Stimulated activated effector memory CD8-positive, alpha-beta T cell treated with anti-CD3 and anti-CD28 coated beads, Interleukin-12 subunit alpha, Interleukin-12 subunit beta, amount 100 ng/mL, for 72 hours (primary cell): ENCODE measurements around the gene DTNA.
A peak's percentile ranks its signal among the peaks of the same experiment; 100 is the strongest.

Experiments
- ATAC-seq: fragments of 150-1000 bp; cut with Tn5 transposase; 2 replicates; pipeline ENCODE4 v1.10.0; 2021
- DNase-seq, 2 donors: peaks; one replicate each; pipeline ENCODE4 v3.0.0; 2021 to 2022; ENCODE audit warnings: low spot score in 2 of 2
- H3K27ac Mint-ChIP-seq: one replicate; pipeline ENCODE4 v1.8.0; 2022; ENCODE audit warnings: mild to moderate bottlenecking, mixed read lengths
- H3K36me3 Mint-ChIP-seq: one replicate; pipeline ENCODE4 v1.8.0; 2022; ENCODE audit warnings: mild to moderate bottlenecking, mixed read lengths
- H3K4me1 Mint-ChIP-seq: one replicate; pipeline ENCODE4 v1.8.0; 2022; ENCODE audit warnings: mixed read lengths
- H3K4me3 Mint-ChIP-seq: one replicate; pipeline ENCODE4 v1.8.0; 2022; ENCODE audit warnings: mild to moderate bottlenecking, mixed read lengths
- H3K9me3 Mint-ChIP-seq: one replicate; pipeline ENCODE4 v1.8.0; 2022; ENCODE audit warnings: mixed read lengths

Gene DTNA

DNA sequence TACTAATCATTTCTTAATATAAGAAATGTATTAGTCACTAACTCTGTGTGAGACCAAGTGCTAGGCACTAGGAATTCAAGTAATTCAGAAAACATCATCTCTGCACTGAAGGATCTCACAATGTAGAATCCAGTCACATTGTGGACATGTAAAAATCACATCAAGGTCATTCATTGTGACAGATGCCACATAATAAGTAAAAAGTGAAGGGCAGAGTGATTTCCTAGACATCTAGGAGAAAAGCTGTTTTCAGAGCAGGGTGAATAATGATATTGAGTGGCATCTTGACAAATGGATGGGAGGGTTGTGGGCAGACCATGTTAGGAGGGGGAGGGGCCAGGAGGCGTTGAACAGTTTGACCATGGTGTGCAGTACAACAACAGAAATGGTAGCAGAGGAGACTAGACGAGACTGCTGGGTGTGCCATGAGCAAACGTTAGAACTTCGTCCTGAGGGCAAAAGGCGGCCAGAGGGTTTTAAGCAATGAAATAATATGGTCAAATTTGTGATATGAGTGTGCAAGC lies 93.8 kb downstream of the DTNA start:
- Mint-ChIP-seq H3K27ac (no peak overlapping the region), H3K36me3 (no peaks in the 10 kb centered on the region), H3K9me3 (no peaks in the 10 kb centered on the region), H3K4me1 (no peaks in the 10 kb centered on the region), H3K4me3 (no peak overlapping the region)
- ATAC-seq = no peak
- DNase-seq = no peak

DNA sequence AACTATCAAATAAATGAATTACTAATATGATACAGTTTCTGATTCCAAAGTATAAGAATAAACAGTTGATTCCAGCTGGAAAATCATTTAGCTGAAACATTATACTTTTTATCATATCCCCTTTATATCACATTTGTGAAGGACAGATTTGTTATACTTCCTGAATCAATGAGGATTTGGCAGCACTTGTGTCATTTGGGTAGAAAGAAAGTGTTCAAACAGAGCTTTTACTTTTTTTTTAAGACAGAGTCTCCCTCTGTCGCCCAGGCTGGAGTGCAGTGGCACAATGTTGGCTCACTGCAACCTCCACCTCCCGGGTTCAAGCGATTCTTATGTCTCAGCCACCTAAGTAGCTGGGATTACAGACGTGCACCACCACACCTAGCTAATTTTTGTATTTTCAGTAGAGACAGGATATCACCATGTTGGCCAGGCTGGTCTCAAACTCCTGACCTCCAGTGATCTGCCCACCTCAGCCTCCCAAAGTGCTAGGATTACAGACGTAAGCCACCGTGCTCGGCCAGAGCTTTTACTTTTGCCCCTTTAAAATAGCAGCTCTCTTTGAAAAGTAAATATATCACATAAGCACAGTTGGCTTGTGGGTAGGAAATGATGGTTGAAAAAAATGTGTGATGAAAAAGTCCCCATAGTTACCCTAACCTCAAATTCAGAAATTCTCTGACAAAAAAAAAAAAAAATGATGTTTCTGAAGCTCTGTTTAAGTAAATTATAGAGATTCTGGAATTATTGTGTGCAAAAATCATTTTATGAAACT lies 95.2 kb downstream of the DTNA start:
- Mint-ChIP-seq H3K27ac (no peak overlapping the region), H3K36me3 (no peaks in the 10 kb centered on the region), H3K4me1 (no peaks in the 10 kb centered on the region), H3K9me3 (no peaks in the 10 kb centered on the region), H3K4me3 (no peak overlapping the region)
- DNase-seq (no peak), ATAC-seq (no peak)

DNA sequence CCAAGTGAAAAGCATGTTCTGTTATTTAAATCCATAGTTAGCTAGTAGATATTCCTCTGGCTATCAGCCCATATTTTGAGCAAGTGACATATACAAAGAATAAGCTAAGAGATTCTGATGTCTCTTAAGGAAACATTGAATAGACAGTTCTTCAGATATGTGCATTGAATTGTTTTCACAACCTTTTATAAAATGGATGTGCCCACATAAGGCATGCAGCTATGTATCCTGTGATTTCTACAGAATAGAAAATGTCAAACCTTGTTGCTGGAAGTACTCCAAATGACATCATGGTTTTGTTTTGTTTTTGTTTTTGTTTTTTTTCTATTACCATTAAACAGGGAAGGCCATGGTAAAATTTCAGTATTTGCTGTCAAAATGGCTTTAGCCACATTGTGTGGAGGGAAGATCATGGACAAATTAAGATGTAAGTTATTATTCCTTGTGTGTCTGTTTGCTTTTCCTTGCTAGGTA lies 95.8 kb downstream of the DTNA start:
- Mint-ChIP-seq H3K36me3 (no peaks in the 10 kb centered on the region), H3K9me3 (no peaks in the 10 kb centered on the region), H3K4me3 (no peak overlapping the region), H3K4me1 (no peaks in the 10 kb centered on the region), H3K27ac (no peak overlapping the region)
- no peak for ATAC-seq
- no peak for DNase-seq

DNA sequence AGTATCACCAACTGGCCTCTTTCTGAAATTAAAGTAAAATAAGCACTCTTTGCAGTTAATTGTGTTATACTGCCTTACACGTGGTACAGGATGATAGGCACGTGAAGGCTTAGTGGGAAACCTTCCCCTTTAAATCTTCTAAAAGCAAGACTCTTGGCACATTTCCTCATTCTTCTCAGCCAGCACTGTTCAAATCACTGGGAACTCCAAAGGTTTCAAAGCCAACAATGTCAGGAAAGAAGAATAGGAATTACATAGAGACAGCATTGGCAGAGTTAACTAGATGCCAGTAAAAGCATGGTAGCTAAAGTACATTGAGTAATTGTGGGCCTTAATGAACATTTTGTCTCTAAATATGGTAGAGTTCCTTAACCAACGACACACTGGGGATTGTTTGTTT lies 96.4 kb downstream of the DTNA start:
- ATAC-seq (no peak), DNase-seq (no peak)
- no peak overlapping the region for H3K27ac Mint-ChIP-seq
- H3K9me3 Mint-ChIP-seq = no peaks in the 10 kb centered on the region
- H3K4me3 Mint-ChIP-seq = no peak overlapping the region
- no peaks in the 10 kb centered on the region for H3K4me1 Mint-ChIP-seq
- H3K36me3 Mint-ChIP-seq = no peaks in the 10 kb centered on the region

DNA sequence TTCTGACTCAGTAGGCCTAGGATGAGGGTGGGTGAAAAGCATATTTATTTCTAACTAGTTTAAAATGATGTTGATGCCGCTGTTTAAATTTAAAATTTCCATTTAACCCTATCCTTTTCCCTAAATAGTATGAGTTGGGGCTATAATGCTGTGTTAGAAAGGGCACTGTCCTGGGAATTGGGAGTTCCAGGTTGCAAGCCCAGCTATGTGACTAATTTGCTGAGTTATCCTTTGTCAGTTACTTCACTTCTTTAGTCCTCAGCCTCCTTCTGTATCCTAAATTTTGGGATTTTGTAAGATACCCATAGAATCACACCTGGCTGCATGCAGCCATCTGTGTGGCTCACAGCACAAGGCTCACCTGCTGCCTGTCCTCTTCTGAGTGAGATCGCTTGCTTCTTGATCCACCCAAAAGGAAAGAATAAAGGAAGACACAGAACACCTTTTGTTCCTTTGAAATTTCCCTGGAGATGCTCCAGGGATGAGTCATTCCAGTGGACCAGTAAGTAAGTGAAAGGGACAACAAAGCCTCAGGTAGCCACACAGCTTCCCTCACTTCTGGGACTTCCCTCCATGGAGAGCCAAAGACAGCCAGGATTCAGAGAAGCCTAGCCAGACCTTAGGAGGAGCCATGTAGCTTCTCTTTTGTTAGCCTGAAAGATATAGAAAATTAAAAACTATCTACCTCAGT lies 97.2 kb downstream of the DTNA start:
- Mint-ChIP-seq H3K9me3 (no peaks in the 10 kb centered on the region), H3K27ac (no peak overlapping the region), H3K4me3 (no peak overlapping the region), H3K4me1 (no peaks in the 10 kb centered on the region), H3K36me3 (no peaks in the 10 kb centered on the region)
- DNase-seq = no peak
- ATAC-seq = no peak

DNA sequence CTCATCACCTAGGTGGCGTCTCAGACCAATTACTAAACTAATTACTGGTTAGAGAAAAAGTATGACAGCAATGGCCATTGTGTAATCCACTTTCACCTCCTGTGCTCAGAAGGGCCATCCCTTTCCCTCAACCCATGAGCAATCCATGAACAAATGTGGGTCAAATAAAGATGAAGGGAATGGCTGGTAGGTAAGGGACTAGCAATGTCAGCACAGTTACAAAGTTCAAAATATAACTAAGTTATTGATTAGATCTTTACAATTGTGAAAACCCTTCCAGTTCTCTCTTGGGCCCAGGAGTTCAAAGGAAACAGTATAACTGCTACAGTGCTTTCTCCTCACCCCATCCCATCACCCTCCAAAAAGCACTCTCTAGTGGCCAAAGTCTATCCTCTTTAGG lies 98.3 kb downstream of the DTNA start:
- ATAC-seq = no peak
- no peak for DNase-seq
- no peaks in the 10 kb centered on the region for H3K36me3 Mint-ChIP-seq
- H3K4me1 Mint-ChIP-seq = no peaks in the 10 kb centered on the region
- H3K9me3 Mint-ChIP-seq = no peaks in the 10 kb centered on the region
- H3K27ac Mint-ChIP-seq = no peak overlapping the region
- no peak overlapping the region for H3K4me3 Mint-ChIP-seq

DNA sequence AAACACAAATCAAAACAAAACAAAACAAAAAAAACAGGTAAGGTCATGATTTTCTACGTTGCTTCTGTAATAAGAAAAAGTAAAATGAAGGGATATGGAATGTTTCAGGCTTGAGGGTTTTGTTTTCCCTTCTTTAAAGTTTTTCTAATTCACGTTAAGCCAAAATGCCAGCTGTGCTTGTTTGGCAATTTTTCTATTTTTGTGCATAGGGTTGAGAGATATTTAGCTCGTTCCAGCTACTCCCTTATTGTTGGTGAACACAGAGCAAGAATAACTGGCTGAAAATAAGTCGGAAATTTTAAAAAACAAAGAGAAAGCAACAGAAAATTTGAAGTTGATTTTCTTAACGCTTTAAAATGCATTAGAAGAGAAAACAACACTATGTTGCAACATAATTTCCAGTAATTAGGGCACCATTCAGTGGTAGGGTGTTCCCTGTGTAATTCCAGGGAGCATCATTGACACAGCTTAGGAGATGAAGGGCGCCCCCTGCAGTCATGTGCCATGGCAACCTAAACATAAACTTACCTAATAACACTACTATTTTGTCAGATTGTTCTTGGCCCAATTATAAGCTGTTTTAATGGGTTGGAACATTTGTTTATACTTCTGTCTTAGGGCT lies 99.5 kb downstream of the DTNA start:
- Mint-ChIP-seq H3K4me3 (no peak overlapping the region), H3K9me3 (no peaks in the 10 kb centered on the region), H3K27ac (no peak overlapping the region), H3K4me1 (no peaks in the 10 kb centered on the region), H3K36me3 (no peaks in the 10 kb centered on the region)
- DNase-seq = no peak
- no peak for ATAC-seq

DNA sequence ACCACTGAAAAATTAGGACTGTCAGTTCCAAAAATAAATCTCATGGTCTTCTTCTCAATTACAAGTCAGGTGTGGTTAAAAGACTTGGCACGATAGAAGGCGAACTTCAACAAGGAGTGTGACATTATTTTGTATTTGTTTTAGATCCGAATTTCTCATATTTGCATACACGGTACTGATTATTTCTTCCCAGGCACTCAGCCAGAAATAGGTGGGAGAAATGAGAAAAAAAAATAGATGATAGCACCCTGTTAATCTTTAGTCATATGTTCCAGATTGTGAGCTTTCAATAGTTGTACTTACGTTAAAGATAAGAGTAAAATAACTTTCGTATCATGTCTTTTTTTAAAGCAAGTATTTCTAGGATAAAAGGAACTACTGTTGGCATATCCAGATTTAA lies 106.1 kb downstream of the DTNA start:
- Mint-ChIP-seq H3K27ac (no peak overlapping the region), H3K4me1 (no peaks in the 10 kb centered on the region), H3K4me3 (no peak overlapping the region), H3K9me3 (no peaks in the 10 kb centered on the region), H3K36me3 (no peaks in the 10 kb centered on the region)
- ATAC-seq = no peak
- DNase-seq = no peak

DNA sequence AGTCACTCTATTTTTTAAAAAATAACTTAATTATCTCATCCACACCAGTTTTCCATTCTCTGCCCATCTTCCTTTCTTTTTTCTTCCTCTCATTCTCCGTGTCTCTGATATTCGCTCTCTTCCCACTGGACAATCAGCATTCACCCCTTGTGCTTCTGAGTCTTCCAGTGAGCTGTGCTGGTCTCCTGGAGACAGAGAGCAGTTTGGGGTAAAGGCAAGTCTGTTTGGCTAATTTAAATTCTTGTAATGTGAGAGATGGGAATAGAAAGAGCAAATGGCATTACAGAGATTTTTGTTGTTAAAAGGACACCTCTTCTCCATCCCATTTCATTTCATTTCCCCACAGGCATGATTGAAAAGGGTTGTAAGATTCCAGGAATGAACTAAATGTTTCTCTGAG lies 107.5 kb downstream of the DTNA start:
- no peak for DNase-seq
- no peak overlapping the region for H3K27ac Mint-ChIP-seq
- H3K4me3 Mint-ChIP-seq = no peak overlapping the region
- H3K4me1 Mint-ChIP-seq = no peaks in the 10 kb centered on the region
- no peak for ATAC-seq
- no peaks in the 10 kb centered on the region for H3K36me3 Mint-ChIP-seq
- no peaks in the 10 kb centered on the region for H3K9me3 Mint-ChIP-seq

DNA sequence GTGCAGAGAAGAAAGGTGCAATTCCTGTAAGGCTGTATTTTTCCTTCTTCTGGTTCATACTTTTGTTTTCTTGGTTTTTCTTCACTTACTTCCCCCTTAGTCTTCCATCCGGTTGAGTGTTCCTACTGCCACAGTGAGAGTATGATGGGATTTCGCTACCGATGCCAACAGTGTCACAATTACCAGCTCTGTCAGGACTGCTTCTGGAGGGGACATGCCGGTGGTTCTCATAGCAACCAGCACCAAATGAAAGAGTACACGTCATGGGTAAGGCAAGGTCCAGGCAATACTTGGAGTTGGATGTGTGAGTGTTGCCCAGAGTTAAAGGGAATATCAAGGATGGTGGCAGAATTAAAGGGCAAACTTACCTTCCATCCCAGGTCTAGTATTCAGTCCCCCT lies 108.0 kb downstream of the DTNA start:
- ATAC-seq (no peak), DNase-seq (no peak)
- no peaks in the 10 kb centered on the region for H3K4me1 Mint-ChIP-seq
- no peak overlapping the region for H3K4me3 Mint-ChIP-seq
- H3K27ac Mint-ChIP-seq = no peak overlapping the region
- no peaks in the 10 kb centered on the region for H3K36me3 Mint-ChIP-seq
- no peaks in the 10 kb centered on the region for H3K9me3 Mint-ChIP-seq

DNA sequence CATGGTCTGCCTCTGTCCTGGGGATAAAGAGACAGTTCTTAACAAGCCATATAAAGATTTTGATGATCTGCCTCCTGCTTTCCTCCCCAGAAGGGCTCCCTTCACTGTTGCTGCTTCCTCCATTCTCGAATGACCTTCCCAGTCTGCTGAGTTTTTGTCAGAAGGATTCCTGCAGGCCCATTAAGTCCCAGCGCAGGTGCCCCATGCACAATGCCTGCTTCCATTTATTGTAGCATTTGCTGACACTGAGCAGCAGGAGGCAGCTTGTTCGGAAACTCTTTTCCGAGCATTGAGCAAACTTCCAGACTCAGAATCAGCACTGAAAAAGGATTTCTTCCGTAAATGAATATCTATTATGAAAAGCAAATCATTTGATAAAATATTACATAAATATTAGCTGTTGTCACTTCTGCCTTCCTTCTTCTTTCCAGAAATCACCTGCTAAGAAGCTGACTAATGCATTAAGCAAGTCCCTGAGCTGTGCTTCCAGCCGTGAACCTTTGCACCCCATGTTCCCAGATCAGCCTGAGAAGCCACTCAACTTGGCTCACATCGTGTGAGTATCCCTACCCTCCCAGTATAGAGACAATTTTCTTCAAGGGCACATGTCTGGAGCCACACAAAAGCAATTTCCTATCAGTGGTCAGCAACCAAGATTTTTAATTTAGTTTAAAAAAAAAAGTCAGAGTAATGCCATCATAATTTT lies 110.4 kb downstream of the DTNA start:
- DNase-seq = no peak
- no peak for ATAC-seq
- H3K9me3 Mint-ChIP-seq = no peaks in the 10 kb centered on the region
- no peak overlapping the region for H3K4me3 Mint-ChIP-seq
- no peaks in the 10 kb centered on the region for H3K4me1 Mint-ChIP-seq
- no peaks in the 10 kb centered on the region for H3K36me3 Mint-ChIP-seq
- H3K27ac Mint-ChIP-seq = no peak overlapping the region

DNA sequence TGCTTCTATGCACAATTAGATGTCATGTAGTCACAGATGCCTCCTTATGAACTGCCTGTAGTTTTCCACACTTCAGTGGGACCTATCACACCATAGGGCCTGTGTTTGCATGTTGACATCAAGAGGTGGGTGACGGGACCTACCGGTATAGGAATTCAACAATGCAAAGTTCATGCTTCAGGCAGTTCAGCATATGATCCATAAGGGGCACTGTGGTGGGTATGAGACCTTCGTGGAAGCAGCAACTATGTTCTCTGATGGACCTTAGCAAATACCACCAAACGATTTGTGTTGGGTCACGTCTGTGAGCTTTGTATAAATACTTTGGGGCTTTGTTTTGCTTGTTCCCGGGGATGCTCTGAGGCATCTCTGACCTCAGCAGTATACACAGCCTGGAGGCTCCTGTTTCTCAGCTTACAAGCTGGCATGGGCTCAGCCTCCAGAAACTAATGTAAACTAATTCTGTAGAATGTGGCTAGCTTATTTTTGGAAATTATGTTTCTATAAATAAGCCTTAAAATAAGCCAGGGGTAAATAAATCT lies 111.6 kb downstream of the DTNA start:
- DNase-seq (no peak), ATAC-seq (no peak)
- H3K27ac Mint-ChIP-seq = no peak overlapping the region
- H3K4me3 Mint-ChIP-seq = no peak overlapping the region
- no peaks in the 10 kb centered on the region for H3K9me3 Mint-ChIP-seq
- no peaks in the 10 kb centered on the region for H3K36me3 Mint-ChIP-seq
- H3K4me1 Mint-ChIP-seq = no peaks in the 10 kb centered on the region

DNA sequence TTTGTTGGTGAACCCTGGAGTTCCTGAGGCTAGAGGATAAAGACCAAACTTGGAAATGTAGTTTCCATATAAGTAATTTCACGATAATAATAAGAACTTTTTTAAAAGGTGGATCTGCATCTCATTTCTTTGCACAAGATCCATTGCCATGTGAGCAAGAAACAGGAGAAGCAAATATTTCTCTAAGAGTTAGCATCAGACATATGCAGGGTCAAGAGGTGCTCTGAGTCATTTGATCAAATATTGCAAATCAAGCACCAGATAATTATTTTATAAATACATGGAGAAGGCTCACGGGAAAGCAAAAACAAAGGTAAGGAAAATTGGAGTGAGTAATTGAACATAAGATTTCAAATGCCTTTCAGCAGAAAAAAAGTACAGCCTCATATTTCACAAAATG lies 118.0 kb downstream of the DTNA start:
- no peaks in the 10 kb centered on the region for H3K4me1 Mint-ChIP-seq
- ATAC-seq = no peak

DNA sequence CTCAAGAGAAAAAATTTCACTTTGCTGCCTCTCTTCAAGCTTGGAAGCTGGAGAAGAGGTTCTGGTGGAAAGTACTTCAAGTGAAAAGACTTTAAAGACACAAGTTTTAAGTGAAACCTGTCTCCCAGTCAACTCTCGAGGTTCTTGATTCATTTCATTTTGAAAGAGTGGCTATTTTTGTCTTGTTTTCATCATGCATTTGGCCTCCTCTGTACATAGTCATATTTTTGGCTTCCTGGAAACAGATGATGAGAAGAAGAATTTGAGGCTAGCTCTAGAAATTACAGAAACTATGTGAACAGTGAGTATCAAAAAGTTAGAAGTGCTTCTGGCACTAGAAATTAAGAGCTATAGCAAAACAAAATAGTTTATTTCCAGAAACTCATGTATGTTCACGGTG lies 124.8 kb downstream of the DTNA start:
- H3K36me3 Mint-ChIP-seq = no peaks in the 10 kb centered on the region
- H3K4me1 Mint-ChIP-seq = no peaks in the 10 kb centered on the region
- peaks cover 2% of the 10 kb centered on the region for H3K9me3 Mint-ChIP-seq
- DNase-seq (no peak), ATAC-seq (peak; percentile 71)
- H3K27ac Mint-ChIP-seq = no peak overlapping the region
- H3K4me3 Mint-ChIP-seq = no peak overlapping the region

More for the DNA sequence above, 118.0 kb downstream of the DTNA start:
- H3K27ac Mint-ChIP-seq = no peak overlapping the region
- H3K4me3 Mint-ChIP-seq = no peak overlapping the region
- no peaks in the 10 kb centered on the region for H3K9me3 Mint-ChIP-seq
- no peak for DNase-seq
- no peaks in the 10 kb centered on the region for H3K36me3 Mint-ChIP-seq

DNA sequence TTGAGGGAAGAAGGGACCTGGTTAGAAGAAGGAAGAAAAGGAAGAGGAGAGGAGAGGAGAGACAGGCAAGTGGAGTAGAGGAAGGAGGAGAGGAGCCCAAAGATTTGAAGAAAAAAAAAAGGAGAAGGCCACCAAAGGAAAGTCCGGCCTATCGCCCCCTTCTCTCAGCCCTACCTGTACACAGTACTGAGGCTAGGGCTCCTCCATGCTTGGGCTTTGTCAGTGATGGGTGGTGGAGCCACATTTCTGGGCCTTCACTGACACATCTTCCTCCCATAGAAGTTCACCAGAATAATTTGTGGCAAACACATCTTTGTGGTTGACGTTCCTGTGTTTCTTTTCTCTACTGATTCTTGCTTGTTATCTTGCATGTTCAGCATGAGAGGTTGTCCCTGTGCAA lies 125.4 kb downstream of the DTNA start:
- Mint-ChIP-seq H3K9me3 (peaks cover 2% of the 10 kb centered on the region), H3K27ac (no peak overlapping the region), H3K4me1 (no peaks in the 10 kb centered on the region), H3K36me3 (no peaks in the 10 kb centered on the region), H3K4me3 (no peak overlapping the region)
- DNase-seq (no peak), ATAC-seq (no peak)
